CD4-positive, alpha-beta T cell treated with Interleukin-12 subunit alpha and Interleukin-12 subunit beta, for 1 hour (primary cell): Measurements from ENCODE around the gene ICAM1.

ENCODE experiments used
- DNase-seq: peaks from one replicate; pipeline ENCODE4 v3.0.0-alpha.2; 2020

The ICAM1 gene

DNA sequence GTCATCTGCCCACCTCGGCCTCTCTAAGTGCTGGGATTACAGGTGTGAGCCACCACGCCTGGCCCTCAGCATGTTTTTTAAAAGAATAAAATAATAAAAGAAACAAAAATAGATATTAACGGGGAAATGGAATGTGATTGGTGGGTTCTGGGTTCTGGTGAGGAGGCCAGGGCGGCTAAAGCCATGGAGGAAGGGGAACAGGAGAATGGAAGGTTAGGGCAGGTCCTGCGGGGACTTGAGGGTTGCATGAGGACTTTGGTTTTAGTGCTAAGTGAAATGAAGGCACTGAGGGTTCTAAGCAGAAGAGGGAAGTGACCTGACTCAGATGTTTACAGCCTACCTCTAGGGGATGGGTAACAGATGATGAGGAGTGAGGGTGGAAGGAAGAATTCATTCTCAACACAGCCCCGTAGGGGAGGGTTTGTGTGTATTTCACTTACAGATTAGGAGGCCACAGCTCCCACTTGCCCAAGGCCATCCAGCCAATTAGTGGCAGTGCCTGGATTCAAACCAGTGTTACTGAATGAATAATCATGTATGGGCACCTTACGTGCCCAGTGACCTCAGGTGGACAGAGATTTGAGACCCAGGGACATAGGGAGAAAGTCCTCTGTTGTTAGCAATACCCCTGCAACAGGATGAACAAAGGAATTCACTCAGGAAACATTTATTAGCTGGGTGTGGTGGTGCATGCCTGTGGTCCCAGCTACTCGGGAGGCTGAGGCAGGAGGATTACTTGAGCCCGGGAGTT lies 25.6 kb upstream of the ICAM1 start:
- no peak for DNase-seq

DNA sequence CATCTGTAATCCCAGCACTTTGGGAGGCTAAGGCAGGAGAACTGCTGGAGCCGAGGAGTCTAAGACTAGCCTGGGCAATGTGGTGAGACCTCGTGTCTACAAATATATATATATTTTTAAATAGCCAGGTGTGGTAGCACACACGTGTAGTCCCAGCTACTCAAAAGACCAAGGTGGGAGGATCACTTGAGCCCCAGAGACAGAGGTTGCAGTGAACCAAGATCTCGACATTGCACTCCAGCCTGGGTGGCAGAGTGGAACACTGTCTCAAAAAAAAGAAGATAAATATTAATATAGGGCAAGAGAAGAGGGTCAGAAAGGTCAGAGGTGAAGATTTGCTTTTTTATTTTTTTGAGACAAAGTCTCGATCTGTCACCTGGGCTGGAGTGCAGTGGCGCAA lies 24.4 kb upstream of the ICAM1 start:
- DNase-seq = no peak

DNA sequence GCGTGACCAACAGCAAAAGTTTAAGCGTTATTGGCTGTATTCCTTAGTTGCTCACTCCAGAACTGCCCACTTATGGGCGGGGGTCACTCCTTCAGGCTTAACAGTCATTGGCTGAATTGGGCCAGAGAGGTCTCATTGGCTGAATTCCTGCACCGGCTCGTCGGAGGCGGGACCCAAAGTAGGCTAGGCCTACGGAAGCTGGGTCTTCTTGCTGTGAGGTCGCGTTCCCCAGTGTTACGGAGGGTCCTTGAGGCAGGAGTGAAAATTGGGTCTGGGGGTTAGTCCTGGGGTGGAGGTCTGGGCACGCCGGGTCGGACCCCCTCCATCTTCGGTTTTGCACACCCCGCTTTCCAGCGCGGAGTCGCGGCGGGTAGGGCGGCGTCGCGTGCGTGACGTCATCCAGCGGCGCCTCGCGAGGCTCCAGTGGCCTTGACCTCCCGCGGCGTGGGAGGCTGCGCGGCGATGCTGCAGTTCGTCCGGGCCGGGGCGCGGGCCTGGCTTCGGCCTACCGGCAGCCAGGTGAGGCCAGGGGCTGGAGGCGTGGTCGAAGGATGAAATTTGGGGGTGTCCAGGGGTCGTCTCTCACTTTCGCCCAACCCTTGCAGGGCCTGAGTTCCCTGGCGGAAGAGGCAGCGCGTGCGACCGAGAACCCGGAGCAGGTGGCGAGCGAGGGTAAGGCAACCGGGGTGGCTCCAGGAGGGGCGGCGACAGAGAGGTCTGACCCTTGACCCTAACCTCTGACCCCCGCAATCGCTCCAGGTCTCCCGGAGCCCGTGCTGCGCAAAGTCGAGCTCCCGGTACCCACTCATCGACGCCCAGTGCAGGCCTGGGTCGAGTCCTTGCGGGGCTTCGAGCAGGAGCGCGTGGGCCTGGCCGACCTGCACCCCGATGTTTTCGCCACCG lies 18.9 kb upstream of the ICAM1 start, which contains the start of gene MRPL4:
Gene MRPL4, plus strand, starts transcription at position 423 of the 903 bp plus-strand sequence. Its CDS starts 40 bp downstream, at position 463.
- peak; percentile 97 for DNase-seq

DNA sequence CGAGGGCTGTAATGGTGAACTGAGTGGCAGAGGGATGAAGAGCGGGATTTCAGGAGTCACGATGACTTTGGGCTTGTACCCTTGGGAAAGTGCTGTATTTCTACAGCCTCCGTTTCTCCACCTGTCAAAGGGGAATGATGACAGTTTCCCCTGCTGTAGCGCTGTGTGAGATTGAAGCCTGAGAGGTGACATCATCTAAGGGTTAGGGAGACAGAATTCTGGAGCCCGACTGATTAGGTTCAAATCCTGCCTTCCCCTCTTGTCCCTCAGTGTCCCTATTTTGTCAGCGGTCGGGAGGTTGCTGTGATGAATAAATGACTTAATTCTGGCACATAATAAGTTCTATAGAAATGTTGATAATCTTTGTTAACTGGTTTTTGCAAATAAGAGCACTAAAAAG lies 18.2 kb upstream of the ICAM1 start:
- no peak for DNase-seq

DNA sequence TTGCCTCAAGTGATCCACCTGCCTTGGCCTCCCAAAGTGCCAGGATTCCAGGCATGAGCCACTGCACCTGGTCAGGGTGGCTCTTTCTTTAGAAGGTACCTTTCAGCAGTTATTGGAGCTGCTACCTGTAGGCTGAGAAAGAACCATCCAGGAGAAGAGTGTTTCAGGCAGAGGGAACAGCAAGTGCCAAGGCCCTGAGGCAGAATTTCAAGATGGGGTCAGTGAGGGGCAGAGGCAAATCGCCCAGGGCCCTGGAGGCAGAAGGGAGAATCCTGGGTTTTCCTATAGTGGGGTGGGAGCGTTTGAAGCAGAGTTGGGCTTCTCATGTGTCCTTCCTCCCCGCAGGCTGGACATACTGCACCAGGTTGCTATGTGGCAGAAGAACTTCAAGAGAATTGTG lies 16.7 kb upstream of the ICAM1 start:
- DNase-seq = no peak

DNA sequence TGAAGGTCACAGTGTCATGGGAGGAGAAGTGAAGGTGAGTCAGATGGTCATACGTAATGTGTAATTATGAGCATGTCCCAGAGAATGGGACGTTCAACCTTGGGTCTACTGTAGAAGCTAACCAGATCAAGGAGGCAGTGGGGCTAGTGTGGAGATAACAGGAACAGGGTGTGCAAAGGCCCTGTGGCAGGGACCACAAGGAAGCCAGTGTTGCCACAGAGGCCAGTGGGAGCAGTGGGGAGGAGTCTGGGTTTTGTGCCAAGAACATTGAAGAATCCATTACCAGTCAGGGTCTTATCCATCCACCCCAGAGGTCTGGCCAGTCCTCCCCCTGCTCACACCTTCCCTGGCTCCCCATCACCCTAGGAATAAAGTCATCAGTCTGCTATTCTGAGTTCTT lies 15.6 kb upstream of the ICAM1 start:
- DNase-seq = no peak

DNA sequence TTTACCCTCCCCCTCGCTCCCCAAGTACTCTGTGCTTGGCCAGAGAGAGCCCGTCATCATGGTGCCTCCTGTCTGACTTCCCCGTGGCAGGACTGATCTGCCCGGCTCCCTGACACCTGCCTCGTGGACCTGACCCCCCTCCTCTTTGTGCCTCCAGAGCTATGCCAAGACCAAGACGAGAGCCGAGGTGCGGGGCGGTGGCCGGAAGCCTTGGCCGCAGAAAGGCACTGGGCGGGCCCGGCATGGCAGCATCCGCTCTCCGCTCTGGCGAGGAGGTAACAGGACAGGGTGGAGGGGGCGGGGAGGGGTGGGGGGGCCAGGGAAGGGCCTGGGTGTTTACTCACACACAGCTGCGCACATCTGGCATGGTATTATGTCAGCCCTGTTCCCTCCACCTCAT lies 14.4 kb upstream of the ICAM1 start:
- DNase-seq = no peak

DNA sequence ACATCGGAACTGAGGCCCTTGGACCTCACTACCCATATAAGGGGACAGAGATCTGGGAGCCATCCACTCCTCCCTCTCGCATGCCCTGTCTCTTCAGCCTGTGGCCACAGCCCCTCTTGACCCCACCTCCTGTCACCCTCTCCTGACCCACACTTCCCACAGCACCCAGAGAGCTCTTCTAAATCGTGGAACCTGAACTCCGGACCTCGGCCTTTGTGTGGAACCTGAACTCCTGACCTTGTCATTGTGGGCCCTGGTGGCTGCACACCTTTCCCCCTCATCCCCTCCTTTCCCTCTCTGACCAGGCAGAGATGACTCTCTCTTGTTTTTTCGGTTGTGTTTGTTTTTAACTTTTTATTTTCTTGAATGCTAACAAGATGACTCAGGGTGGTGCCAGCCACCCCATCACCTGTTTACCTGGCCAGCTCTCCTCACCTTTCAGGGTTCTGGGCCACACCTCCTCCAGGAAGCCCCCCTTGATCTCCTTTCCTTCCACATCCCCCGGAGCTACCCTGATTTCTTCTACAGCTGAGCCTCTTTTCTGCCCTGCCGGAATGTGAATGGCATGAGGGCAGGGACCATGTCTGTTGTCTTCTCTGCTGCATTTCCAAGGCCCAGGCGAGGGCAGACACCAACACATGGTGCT lies 13.8 kb upstream of the ICAM1 start:
- no peak for DNase-seq

DNA sequence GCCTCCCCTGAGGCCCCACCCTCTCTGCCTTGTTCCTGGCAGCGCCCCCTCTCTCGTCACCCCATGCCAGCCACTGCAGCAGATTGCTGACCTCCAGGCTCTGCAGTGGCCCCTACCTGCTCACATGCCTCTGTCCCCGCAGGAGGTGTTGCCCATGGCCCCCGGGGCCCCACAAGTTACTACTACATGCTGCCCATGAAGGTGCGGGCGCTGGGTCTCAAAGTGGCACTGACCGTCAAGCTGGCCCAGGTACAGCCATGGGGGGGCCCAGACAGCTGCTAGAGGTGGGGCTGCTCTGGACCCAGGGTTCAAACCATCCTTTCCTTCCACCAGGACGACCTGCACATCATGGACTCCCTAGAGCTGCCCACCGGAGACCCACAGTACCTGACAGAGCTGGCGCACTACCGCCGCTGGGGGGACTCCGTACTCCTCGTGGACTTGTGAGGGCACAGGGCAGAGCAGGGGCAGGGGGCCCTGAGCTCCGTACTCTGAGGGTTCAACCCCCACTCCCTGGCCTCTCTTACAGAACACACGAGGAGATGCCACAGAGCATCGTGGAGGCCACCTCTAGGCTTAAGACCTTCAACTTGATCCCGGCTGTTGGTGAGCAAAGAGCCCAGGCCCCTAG lies 12.7 kb upstream of the ICAM1 start:
- no peak for DNase-seq

DNA sequence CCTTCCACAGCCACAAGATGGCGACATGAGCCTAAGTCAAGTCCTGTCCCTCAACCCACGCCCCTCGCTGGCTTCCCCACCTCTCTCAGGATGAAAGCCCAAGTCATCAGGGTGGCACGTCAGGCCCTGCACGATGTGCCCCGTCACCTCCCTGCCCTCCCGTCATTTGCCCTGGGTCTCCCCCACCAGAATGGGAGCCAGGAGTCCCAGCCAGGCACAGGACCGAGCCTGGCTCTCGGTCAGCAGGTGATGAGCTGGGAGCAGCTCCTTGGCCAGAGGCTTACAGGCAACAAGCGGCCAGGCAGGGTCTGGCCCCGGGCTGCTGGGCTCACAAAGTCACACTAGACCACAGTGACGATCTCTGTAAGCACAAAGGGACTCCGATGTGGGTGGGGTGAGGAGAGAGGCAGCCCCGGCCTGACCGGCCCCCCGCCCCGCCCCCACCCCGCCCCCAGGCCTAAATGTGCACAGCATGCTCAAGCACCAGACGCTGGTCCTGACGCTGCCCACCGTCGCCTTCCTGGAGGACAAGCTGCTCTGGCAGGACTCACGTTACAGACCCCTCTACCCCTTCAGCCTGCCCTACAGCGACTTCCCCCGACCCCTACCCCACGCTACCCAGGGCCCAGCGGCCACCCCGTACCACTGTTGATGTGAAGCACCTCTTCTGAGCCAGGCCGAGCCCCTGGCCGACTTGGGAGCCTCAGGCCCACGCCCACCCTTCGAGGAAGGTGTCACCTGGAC lies 11.6 kb upstream of the ICAM1 start:
- peak; percentile 91 for DNase-seq

DNA sequence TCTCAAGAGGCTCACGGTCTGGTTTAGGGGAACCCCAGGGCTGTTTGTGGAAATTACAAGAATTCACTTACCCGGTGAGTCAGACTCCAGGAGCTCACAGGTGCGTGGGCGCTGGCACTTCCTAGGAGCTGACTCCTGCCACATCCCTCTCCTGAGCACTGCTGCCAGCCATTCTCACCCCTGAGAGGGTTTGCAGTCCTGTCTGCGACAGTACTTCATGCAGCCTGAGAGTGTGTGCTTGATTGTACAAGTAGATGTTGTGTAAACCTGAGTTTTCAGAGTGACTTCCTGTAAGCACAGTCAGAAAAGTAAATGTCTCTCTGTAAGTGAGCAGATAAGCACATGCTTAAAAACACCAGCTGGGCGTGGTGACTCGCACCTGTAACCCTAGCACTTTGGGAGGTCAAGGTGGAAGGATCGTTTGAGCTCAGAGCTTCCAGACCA lies 10.8 kb upstream of the ICAM1 start:
- no peak for DNase-seq

DNA sequence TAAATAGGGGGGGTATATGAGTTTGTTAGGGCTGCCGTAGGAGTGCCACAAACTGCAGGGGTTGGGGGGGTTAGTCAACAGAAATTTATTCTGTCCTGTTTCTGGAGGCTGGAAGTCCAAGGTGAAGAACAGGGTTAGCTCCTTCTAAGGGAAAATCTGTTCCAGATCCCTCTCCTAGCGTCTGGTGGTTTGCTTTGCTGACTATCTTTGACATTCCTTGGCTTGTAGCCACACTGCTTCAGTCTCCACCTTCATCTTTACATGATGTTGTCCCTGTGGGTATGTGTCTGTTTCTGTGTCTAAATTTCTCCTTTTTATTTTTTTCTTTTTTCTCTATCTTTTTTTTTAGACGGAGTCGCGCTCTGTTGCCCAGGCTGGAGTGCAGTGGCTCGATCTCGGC lies 8.1 kb upstream of the ICAM1 start:
- DNase-seq = no peak

DNA sequence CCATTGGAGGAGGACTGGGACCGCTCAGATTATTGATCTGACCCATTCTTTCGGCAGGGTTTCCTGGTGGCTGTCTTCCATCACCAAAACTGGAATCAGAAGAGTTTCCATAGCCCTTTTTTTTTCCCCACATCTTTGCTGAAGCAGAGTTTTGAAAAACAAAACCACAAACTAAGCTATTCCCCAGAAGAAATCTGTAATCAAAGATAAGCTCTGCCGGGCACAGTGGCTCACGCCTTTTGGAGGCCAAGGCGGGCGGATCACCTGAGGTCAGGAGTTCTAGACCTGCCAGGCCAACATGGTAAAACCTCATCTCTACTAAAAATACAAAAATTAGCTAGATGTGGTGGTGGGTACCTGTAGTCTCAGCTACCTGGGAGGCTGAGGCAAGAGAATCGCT lies 4.2 kb upstream of the ICAM1 start:
- DNase-seq = no peak

DNA sequence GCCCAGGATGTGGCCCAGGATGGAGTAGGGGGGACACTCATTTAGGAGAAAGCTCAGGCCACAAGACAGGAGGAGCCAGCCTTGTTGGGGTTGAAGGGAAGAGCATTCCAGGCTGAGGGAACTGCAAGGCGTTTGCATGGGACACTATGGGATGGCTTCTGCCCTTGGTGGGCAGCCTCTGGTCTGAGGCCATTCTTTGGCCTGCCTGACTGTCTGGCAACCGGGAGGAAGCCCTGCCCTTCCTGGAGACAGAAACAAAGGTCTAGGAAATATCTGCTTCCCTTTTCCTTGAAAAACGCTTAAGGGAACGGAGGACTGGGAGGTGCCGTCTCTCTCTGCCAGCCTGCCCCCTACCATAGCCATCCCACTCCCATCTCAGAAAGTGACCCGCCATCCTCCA lies 2.8 kb upstream of the ICAM1 start:
- no peak for DNase-seq

DNA sequence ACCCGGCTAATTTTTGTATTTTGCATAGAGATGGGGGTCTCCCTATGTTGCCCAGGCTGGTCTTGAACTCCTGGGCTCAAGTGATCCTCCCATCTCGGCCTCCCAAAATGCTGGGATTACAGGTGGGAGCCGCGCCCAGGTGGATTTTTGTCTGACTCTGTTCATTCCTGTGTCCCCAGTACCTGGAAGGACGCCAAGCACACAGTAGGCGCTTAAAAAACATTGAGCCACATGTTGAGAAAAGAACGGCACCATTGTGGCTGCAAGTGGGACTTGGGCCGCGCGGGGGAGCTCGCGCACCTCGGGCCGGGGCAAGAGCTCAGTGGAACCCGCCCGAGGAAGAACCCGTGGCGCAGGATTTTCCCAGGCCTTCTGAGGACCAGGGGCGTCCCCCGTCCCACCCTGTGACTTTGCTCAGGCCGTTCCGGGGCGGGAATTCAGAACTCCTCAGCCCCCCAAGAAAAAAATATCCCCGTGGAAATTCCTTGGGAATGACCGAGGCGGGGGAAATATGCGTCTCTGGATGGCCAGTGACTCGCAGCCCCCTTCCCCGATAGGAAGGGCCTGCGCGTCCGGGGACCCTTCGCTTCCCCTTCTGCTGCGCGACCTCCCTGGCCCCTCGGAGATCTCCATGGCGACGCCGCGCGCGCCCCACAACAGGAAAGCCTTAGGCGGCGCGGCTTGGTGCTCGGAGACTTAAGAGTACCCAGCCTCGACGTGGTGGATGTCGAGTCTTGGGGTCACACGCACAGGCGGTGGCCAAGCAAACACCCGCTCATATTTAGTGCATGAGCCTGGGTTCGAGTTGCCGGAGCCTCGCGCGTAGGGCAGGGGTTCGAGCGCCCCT lies 1.4 kb upstream of the ICAM1 start:
- DNase-seq = peak; percentile 90

DNA sequence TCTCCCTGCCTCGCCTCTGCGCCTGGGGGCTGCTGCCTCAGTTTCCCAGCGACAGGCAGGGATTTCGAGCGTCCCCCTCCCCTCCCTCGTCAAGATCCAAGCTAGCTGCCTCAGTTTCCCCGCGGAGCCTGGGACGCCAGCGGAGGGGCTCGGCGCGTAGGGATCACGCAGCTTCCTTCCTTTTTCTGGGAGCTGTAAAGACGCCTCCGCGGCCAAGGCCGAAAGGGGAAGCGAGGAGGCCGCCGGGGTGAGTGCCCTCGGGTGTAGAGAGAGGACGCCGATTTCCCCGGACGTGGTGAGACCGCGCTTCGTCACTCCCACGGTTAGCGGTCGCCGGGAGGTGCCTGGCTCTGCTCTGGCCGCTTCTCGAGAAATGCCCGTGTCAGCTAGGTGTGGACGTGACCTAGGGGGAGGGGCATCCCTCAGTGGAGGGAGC lies 722 bp upstream of the ICAM1 start:
- peak; percentile 78 for DNase-seq

DNA sequence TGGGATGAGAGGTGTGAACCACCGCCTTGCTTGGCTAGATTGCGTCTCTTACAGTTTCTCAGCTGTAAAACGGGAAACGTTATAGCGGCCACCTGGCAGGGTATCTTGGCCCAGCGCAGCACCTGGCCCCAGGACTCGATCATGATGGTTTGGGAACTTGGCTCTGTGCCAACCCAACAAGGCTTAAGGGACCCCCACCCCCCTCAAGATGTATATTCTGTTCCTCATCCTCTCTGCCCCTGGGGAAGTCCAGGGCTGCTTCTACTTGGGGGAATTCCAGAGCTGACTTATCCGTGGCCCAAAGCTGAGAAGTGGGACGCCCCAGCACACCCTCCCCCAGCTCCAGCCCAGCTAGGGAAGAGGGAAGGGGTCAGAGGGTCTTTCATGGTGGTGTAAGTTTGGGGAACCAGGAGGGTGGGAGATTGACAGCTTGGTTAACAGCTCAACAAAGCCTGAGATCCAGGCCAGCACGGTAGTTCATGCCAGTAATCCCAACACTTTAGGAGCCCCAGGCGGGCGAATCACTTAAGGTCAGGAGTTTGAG lies 695 bp downstream of the ICAM1 start:
- peak; percentile 71 for DNase-seq

DNA sequence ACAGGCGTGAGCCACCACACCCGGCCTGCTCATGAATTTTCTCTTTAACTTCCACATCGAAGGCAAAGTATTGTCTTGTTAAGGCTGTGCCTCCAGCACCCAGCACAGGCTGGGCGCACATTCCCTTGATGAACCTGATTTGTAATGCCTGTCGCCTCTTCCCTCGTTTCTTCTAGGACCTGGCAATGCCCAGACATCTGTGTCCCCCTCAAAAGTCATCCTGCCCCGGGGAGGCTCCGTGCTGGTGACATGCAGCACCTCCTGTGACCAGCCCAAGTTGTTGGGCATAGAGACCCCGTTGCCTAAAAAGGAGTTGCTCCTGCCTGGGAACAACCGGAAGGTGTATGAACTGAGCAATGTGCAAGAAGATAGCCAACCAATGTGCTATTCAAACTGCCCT lies 3.7 kb downstream of the ICAM1 start:
- DNase-seq = no peak

DNA sequence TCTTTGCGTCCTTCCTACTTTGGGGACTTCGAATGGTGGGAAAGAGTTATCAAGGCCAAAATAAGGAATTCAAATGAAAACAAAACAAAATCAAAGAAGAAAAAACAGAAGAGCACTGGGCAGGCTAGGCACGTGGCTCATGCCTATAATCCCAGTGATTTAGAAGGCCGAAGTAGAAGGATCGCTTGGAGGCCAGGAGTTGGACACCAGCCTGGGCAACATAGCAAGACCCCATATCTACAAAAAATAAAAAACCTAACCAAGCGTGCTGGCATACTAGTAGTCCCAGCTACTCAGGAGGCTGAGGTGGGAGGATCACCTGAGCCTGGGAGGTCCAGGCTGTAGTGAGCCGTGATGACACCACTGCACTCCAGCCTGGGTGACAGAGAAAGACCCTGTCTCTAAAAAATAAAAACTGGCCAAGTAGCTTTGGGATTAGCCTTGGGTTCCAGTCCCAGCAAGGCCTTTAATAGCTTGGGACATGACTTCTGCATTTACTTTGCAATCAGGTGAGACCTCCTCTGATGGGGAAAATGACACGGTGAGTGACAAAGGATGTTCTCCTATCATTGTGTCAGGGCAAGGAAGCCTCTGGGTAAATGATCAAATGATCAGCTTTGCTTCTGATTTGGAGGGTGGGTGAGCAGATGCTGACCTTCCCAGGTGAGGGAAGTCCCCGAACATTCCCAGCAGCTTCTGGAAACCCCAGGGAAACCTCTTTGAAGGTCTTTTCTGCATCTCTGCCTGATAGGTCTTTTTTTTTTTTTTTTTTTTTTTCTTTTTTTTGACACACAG lies 7.1 kb downstream of the ICAM1 start:
- no peak for DNase-seq

DNA sequence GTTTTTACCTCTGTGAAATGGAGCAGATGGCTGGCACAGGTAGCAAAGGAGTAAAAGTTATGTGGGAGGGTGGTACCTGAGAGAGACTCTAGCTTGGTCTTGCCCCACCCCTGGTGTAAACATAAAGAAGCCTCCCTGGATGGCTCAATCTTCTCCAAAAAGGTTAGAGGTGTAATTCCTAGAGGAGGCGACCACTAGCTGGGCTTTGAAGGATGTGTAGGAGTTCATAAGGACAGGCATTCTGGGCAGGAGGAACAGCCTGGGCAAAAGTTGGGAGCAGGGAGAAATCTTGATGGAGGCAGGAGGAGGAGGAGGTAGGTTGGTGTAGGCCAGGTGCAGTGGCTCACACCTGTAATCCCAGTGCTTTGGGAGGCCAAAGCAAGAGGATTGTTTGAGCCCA lies 8.0 kb downstream of the ICAM1 start:
- DNase-seq = no peak
